K562 (cell line): ENCODE results near the gene PCDH9. TPM values are rescaled to one million over a fixed set of nuclear protein-coding genes. Genes with fewer than 3 reads are reported as not detected.

ENCODE experiments used
- ATAC-seq: fragments of 200-7000 bp; cut with Tn5 transposase; 3 replicates; pipeline ENCODE4 v1.9.1; 2020; ENCODE audit warnings: moderate library complexity
- BruUV-seq: library from RNA; stranded (reverse); fragments of 400-500 nt; replicated peaks from 2 replicates; lab custom pipeline; 2021; lab: Mats Ljungman, UMichigan
- CTCF ChIA-PET: fragments of 300-600 bp; formaldehyde crosslinking; extraction: SDS; loops from one replicate; lab custom pipeline; 2021; ENCODE audit warnings: low intra/inter-chr PET ratio; lab: Yijun Ruan, JAX
- POLR2A ChIA-PET: fragments of 300-600, 350-650 bp; sonication (Branson Sonifier 250); formaldehyde crosslinking; extraction: SDS; loops from one replicate; lab custom pipeline; 2021; ENCODE audit warnings: antibody characterized with exemption, inconsistent platforms; lab: Yijun Ruan, JAX
- DNase-seq, 4 experiments: peaks; one replicate each; pipeline versions ENCODE4 v3.0.0 to v3.0.0-alpha.2; 2011 to 2018; ENCODE audit warnings: low spot score in 3 of 4, mixed read lengths in 3 of 4; ENCODE audit errors: extremely low read depth in 1 of 4
- FAIRE-seq: peaks from 2 replicates; lab custom pipeline; 2011; peaks lifted over from hg19 to GRCh38; lab: Jason Lieb, UNC
- H2AFZ ChIP-seq: 2 replicates; pipeline ENCODE4 v1.6.0; 2011; ENCODE audit warnings: low read depth, low read length, control low read depth, inconsistent platforms
- H3K27ac ChIP-seq: fragments of 200-600 bp; 3 replicates; pipeline ENCODE4 v1.8.0; 2011; ENCODE audit warnings: low read depth, mild to moderate bottlenecking, control low read depth, inconsistent platforms, low read length, moderate library complexity, mixed read lengths; ENCODE audit errors: extremely low read depth
- H3K27me3 ChIP-seq, 2 experiments: fragments of 300-600 bp in 1 of 2; 2 replicates in 1 of 2; 3 replicates in 1 of 2; pipeline versions ENCODE4 v1.6.0 to v1.8.0; 2011; ENCODE audit warnings: inconsistent platforms in 2 of 2, low read length in 2 of 2, mild to moderate bottlenecking in 1 of 2, mixed read lengths in 1 of 2, moderate library complexity in 1 of 2; ENCODE audit not compliant: control insufficient read depth in 2 of 2, insufficient read depth in 2 of 2
- H3K36me3 ChIP-seq: fragments of 300-600 bp; 3 replicates; pipeline ENCODE4 v1.8.0; 2011; ENCODE audit warnings: mild to moderate bottlenecking, low read length, inconsistent platforms; ENCODE audit not compliant: control insufficient read depth, insufficient read depth
- H3K4me1 ChIP-seq, 2 experiments: fragments of 200-600 bp in 1 of 2; replicated peaks in 1 of 2; 2 replicates in 1 of 2; 3 replicates in 1 of 2; pipeline versions ENCODE4 v1.5.1 to v1.8.0; 2011; ENCODE audit warnings: inconsistent platforms in 2 of 2, low read length in 2 of 2, mild to moderate bottlenecking in 1 of 2, mixed read lengths in 1 of 2, moderate library complexity in 1 of 2; ENCODE audit not compliant: control insufficient read depth in 2 of 2, insufficient read depth in 2 of 2
- H3K4me2 ChIP-seq: 2 replicates; pipeline ENCODE4 v1.6.1; 2011; ENCODE audit warnings: low read length, control low read depth, inconsistent platforms, mixed read lengths; ENCODE audit not compliant: insufficient read depth
- H3K4me3 ChIP-seq: fragments of 200-600 bp; sonication (generic), shearing (Covaris generic); 2 replicates; pipeline ENCODE4 v1.5.1; 2016; ENCODE audit warnings: control low read depth, inconsistent platforms
- H3K79me2 ChIP-seq: fragments of 200-600 bp; 3 replicates; pipeline ENCODE4 v1.8.0; 2011; ENCODE audit warnings: low read length, inconsistent platforms; ENCODE audit not compliant: control insufficient read depth, insufficient read depth
- H3K9ac ChIP-seq, 2 experiments: 2 replicates each; pipeline versions ENCODE4 v1.6.0 to v1.6.1; 2011; ENCODE audit warnings: low read depth in 2 of 2, low read length in 2 of 2, control low read depth in 1 of 2, inconsistent platforms in 1 of 2, mild to moderate bottlenecking in 1 of 2, mixed read lengths in 1 of 2; ENCODE audit not compliant: insufficient read depth in 1 of 2
- H3K9me1 ChIP-seq: one replicate; pipeline ENCODE4 v1.6.0; 2011; ENCODE audit warnings: inconsistent platforms, mild to moderate bottlenecking, low read length, moderate library complexity; ENCODE audit not compliant: control insufficient read depth, insufficient read depth
- H3K9me3 ChIP-seq: replicated peaks from 2 replicates; pipeline ENCODE4 v1.5.1; 2011; ENCODE audit warnings: low read depth, low read length, inconsistent platforms; ENCODE audit not compliant: control insufficient read depth, insufficient read depth
- H4K20me1 ChIP-seq: replicated peaks from 2 replicates; pipeline ENCODE4 v1.6.1; 2011; ENCODE audit warnings: low read length, inconsistent platforms, mixed read lengths; ENCODE audit not compliant: control insufficient read depth, insufficient read depth
- ELF4 ChIP-seq: fragments of 450-650 bp; formaldehyde crosslinking; IDR thresholded peaks from 2 replicates; pipeline ENCODE4 v1.4.0; 2022; ENCODE audit warnings: missing genetic modification characterization
- SMAD3 ChIP-seq: fragments of 450-650 bp; formaldehyde crosslinking; conservative IDR thresholded peaks from 2 replicates; pipeline ENCODE4 v1.4.0; 2020; ENCODE audit warnings: mild to moderate bottlenecking
- XRCC3 ChIP-seq: fragments of 450-650 bp; IDR thresholded peaks from 2 replicates; pipeline ENCODE4 v1.6.1; 2017; ENCODE audit warnings: mild to moderate bottlenecking, moderate library complexity
- ZNF764 ChIP-seq: fragments of 250-450 bp; sonication (Bioruptor Pico); IDR thresholded peaks from 2 replicates; pipeline ENCODE4 v1.4.0; 2020; ENCODE audit warnings: low read depth, mild to moderate bottlenecking, moderate library complexity
- WGBS: fragments of 100-300 bp; shearing (Covaris generic); methylation state at CpG from one replicate; pipeline ENCODE4 v1.1.6; 2016; ENCODE audit warnings: low coverage, mixed read lengths; ENCODE audit not compliant: insufficient coverage; ENCODE audit errors: missing lambda C conversion rate; 5-methylcytosine and 5-hydroxymethylcytosine counted together
- in situ Hi-C: fragments of 300-500 bp; cut with MboI; formaldehyde crosslinking; loops from 4 replicates; pipeline ENCODE4 v1.15.0; 2018; ENCODE audit warnings: inconsistent platforms, mixed read lengths
- intact Hi-C: fragments of 100-400 bp; cut with micrococcal nuclease; formaldehyde crosslinking; loops from 2 replicates; pipeline ENCODE4 v1.14.2; 2022
- polyA plus RNA-seq, 8 experiments: library from polyadenylated mRNA; depleted of rRNA in 4 of 8; stranded (reverse) in 5 of 8; unstranded in 3 of 8; fragments of >200 nt; fragmentation: Nextera tagmentation in 2 of 8; fragmentation: Illumina TruSeq in 1 of 8; extraction: Ambion mirVana in 2 of 8; extraction: Trizol in 1 of 8; gene quantifications; 2 replicates each; pipeline versions ENCODE4 v1.2.1 to v1.2.3, GENCODE V29; 2011 to 2014; ENCODE audit warnings: inconsistent platforms in 1 of 8, missing spikeins in 1 of 8
- total RNA-seq, 7 experiments: library from RNA; depleted of rRNA in 6 of 7; stranded (reverse); fragments of >200 nt in 6 of 7; fragmentation: Illumina TruSeq in 2 of 7; extraction: Trizol in 2 of 7; gene quantifications; 2 replicates each; pipeline versions ENCODE4 v1.2.1 to v1.2.3, GENCODE V29; 2011 to 2021; ENCODE audit warnings: low replicate concordance in 1 of 7
- TF ChIP-seq, protein P1 (sequence below), 2 experiments: fragments of 450-650 bp in 1 of 2; sonication (generic) in 1 of 2; formaldehyde crosslinking in 1 of 2; IDR thresholded peaks in 1 of 2; conservative IDR thresholded peaks in 1 of 2; 2 replicates each; pipeline versions ENCODE4 v1.6.1 to v1.8.1; 2016 to 2023; ENCODE audit warnings: mild to moderate bottlenecking in 2 of 2, moderate library complexity in 2 of 2, inconsistent platforms in 1 of 2, missing genetic modification reagents in 1 of 2

The PCDH9 gene
- total and polyA plus RNA-seq, 9 of the 15 experiments (the other 6 are each of a cell fraction or from before 2014, with no cell fraction given), result 1.1 to 6.7 (median 4.9) TPM

DNA sequence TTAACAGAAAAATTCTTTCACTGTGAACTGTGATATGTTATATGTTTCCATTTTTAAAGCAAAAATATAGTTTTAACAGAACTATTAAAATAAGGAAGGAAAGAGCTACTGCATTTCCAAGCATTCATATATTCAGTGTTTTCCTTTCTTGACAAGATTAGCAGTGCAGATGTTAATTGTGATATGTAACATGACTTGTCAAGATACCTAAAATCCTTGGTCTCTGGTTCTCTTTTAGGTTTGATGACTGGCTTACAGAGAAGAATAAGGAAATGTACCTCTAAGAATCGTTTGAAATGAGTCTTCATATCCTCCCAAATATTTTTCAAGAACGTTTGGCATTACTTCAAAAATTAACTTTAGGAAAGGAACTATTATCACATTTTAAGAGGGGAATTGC, 907.2 kb downstream of the PCDH9 start:
- Histone ChIP-seq H3K27me3 (no peaks in the 10 kb centered on the region), H3K36me3 (no peaks in the 10 kb centered on the region), H3K9me3 (no peaks in the 10 kb centered on the region), H4K20me1 (no peaks in the 10 kb centered on the region), H3K4me2 (no peak overlapping the region), H2AFZ (no peak overlapping the region), H3K9ac (no peak overlapping the region), H3K4me1 (no peaks in the 10 kb centered on the region), H3K9me1 (no peaks in the 10 kb centered on the region), H3K4me3 (no peak overlapping the region), H3K79me2 (no peaks in the 10 kb centered on the region), H3K27ac (no peak overlapping the region)
- intact Hi-C loops, result no loop called here
- FAIRE-seq (no peak), DNase-seq (no peak), ATAC-seq (no peak)
- ChIA-PET CTCF (no interaction called here), POLR2A (interaction anchor here (0.8 kb wide), 1 partner anchor 955 kb away, joined by 3 read pairs; no protein-coding TSS in a partner anchor)
- 0% methylated on average over 2 of the region's 2 CpGs for WGBS
- in situ Hi-C loops, result no loop called here
- TF ChIP-seq XRCC3, result no peak
- TF ChIP-seq SMAD3 (CRISPR knock-in tag), result no peak
- TF ChIP-seq ZNF764 (CRISPR knock-in tag), result no peak
- no peak for TF ChIP-seq ELF4 (CRISPR knock-in tag)
- TF ChIP-seq, protein P1, sequence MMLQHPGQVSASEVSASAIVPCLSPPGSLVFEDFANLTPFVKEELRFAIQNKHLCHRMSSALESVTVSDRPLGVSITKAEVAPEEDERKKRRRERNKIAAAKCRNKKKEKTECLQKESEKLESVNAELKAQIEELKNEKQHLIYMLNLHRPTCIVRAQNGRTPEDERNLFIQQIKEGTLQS (IDR thresholded peaks at IDR 0.05), result no peak
- TF ChIP-seq, protein P1 (CRISPR knock-in tag; conservative IDR thresholded peaks at IDR 0.05), result no peak
- no TSS peak for BruUV-seq
